Neural cell (in vitro differentiated cells): ENCODE data around the gene EBF3. TPM values are rescaled to one million over a fixed set of nuclear protein-coding genes. Genes with fewer than 3 reads are reported as not detected.

ENCODE experiments used
- H2AFZ ChIP-seq: fragments of 200-600, 300-800 bp; sonication (generic), shearing (Covaris generic); 2 replicates; pipeline ENCODE4 v1.6.0; 2014; ENCODE audit warnings: low read depth, mild to moderate bottlenecking, antibody characterized with exemption, low read length, moderate library complexity
- H3F3A ChIP-seq: fragments of 200-600 bp; shearing (Covaris generic); 2 replicates; pipeline ENCODE4 v1.6.1; 2016; ENCODE audit warnings: mild to moderate bottlenecking, moderate library complexity, mixed read lengths, antibody characterized with exemption, low read length; ENCODE audit not compliant: insufficient read depth, poor library complexity, severe bottlenecking
- H3K27ac ChIP-seq: fragments of 200-600, 300-800 bp; sonication (generic), shearing (Covaris generic); 2 replicates; pipeline ENCODE4 v1.5.1; 2014; ENCODE audit warnings: mild to moderate bottlenecking, low read length, moderate library complexity
- H3K27me3 ChIP-seq: fragments of 300-800, 200-600 bp; sonication (generic), shearing (Covaris generic); 2 replicates; pipeline ENCODE4 v1.6.0; 2014; ENCODE audit warnings: mild to moderate bottlenecking, low read depth, low read length, moderate library complexity; ENCODE audit not compliant: insufficient read depth
- H3K36me3 ChIP-seq: fragments of 300-800, 200-600 bp; sonication (generic), shearing (Covaris generic); 2 replicates; pipeline ENCODE4 v1.5.1; 2014; ENCODE audit warnings: mild to moderate bottlenecking, antibody characterized with exemption, low read length, moderate library complexity; ENCODE audit not compliant: insufficient read depth
- H3K4me2 ChIP-seq: fragments of 300-800, 200-600 bp; sonication (generic), shearing (Covaris generic); 2 replicates; pipeline ENCODE4 v1.6.0; 2014; ENCODE audit warnings: mild to moderate bottlenecking, low read length
- H3K4me3 ChIP-seq: fragments of 300-800, 200-600 bp; sonication (generic), shearing (Covaris generic); 2 replicates; pipeline ENCODE4 v1.5.1; 2014; ENCODE audit warnings: mild to moderate bottlenecking, low read length, moderate library complexity
- H3K79me2 ChIP-seq: fragments of 200-600 bp; shearing (Covaris generic); replicated peaks from 2 replicates; pipeline ENCODE4 v1.6.0; 2014; ENCODE audit warnings: mild to moderate bottlenecking, low read length, moderate library complexity; ENCODE audit not compliant: insufficient read depth
- H3K9ac ChIP-seq: fragments of 300-800, 200-600 bp; sonication (generic), shearing (Covaris generic); 2 replicates; pipeline ENCODE4 v1.6.1; 2016; ENCODE audit warnings: mild to moderate bottlenecking, low read length, mixed read lengths
- H3K9me2 ChIP-seq: fragments of 200-600 bp; shearing (Covaris generic); 2 replicates; pipeline ENCODE4 v1.6.1; 2016; ENCODE audit warnings: mild to moderate bottlenecking, low read length, mixed read lengths; ENCODE audit not compliant: insufficient read depth
- H3K9me3 ChIP-seq: fragments of 200-600, 300-800 bp; sonication (generic), shearing (Covaris generic); 2 replicates; pipeline ENCODE4 v1.6.1; 2016; ENCODE audit warnings: mild to moderate bottlenecking, mixed run types, low read length, moderate library complexity, mixed read lengths
- H4K20me1 ChIP-seq: fragments of 200-600 bp; shearing (Covaris generic); 2 replicates; pipeline ENCODE4 v1.6.1; 2016; ENCODE audit warnings: mild to moderate bottlenecking, mixed run types; ENCODE audit not compliant: insufficient read depth
- CTCF ChIP-seq: fragments of 450-650 bp; IDR thresholded peaks from 2 replicates; pipeline ENCODE4 v1.5.1; 2014; ENCODE audit warnings: antibody characterized with exemption, mild to moderate bottlenecking, moderate library complexity; ENCODE audit not compliant: poor library complexity, severe bottlenecking
- EP300 ChIP-seq: fragments of 450-650 bp; conservative IDR thresholded peaks from 2 replicates; pipeline ENCODE4 v1.6.1; 2014; ENCODE audit warnings: antibody characterized with exemption, mild to moderate bottlenecking, moderate library complexity; ENCODE audit not compliant: poor library complexity, severe bottlenecking
- EZH2 ChIP-seq: fragments of 200-600, 300-800 bp; shearing (Covaris generic), sonication (generic); IDR thresholded peaks from 2 replicates; pipeline ENCODE4 v1.6.1; 2014; ENCODE audit warnings: antibody characterized with exemption, low read length, borderline replicate concordance, mild to moderate bottlenecking; ENCODE audit not compliant: insufficient read depth, poor library complexity, severe bottlenecking
- MXI1 ChIP-seq: fragments of 450-650 bp; conservative IDR thresholded peaks from 2 replicates; pipeline ENCODE4 v1.6.1; 2014; ENCODE audit warnings: antibody characterized with exemption, mild to moderate bottlenecking; ENCODE audit not compliant: poor library complexity, severe bottlenecking
- POLR2AphosphoS5 ChIP-seq: IDR thresholded peaks from 2 replicates; pipeline ENCODE4 v1.6.1; 2012
- RAD21 ChIP-seq: fragments of 450-650 bp; conservative IDR thresholded peaks from 2 replicates; pipeline ENCODE4 v1.6.1; 2014; ENCODE audit warnings: antibody characterized with exemption, mild to moderate bottlenecking, moderate library complexity
- REST ChIP-seq: IDR thresholded peaks from 2 replicates; pipeline ENCODE4 v1.6.1; 2012; ENCODE audit warnings: borderline replicate concordance
- SMC3 ChIP-seq: fragments of 450-650 bp; conservative IDR thresholded peaks from 2 replicates; pipeline ENCODE4 v1.6.1; 2014; ENCODE audit warnings: antibody characterized with exemption, mild to moderate bottlenecking, moderate library complexity; ENCODE audit not compliant: poor library complexity
- TAF1 ChIP-seq: IDR thresholded peaks from 2 replicates; pipeline ENCODE4 v1.6.1; 2012; ENCODE audit warnings: low read depth
- polyA plus RNA-seq: library from polyadenylated mRNA; depleted of rRNA; stranded (reverse); fragments of >200 nt; gene quantifications from 2 replicates; pipeline ENCODE4 v1.2.3, GENCODE V29; 2014

Gene EBF3
- polyA plus RNA-seq, 1 donor from 2014 or later: 0.38 TPM

DNA sequence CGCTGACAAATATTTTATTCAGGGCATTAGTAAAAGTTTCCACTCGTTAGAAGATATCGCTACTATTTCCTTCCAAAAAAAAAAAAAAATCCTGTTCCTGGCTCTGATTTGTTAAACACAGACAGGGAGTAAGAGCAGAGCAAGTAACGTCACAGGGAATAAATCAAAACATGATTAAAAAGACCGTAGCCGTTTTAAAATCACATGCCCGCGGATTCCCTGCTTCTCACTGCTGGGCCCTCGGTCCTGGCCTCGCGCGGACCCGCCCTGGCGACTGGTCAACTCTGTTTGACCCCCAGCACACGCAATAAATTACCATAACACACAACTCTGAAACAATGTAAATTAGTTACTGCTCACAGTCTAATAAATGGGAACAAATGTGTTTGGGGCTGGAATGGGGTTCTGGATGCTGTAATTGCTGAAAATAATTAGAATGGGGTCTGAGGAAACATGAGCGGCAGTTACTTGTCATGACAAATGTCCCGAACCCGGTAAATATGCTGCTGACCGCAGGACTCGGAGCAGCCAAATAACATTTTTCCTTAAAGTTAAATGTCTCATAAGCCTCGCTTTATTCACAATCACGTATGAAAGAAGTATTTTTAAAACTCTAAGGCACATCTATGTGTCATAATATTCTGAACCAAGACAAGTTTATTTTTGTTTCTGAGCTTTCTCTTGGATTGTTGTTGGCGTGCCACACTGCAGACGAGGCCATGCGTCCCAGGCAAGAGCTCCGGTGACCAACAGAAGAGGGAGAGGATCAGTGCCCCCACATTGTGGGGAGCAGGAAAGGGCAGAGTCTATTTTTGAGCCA lies 17.9 kb downstream of the EBF3 start:
- H3K79me2 ChIP-seq: no peaks in the 10 kb centered on the region
- H3K9ac ChIP-seq: no peak overlapping the region
- TF ChIP-seq EP300 (no peak), POLR2AphosphoS5 (no peak), TAF1 (no peak), CTCF (no peak), MXI1 (no peak), EZH2 (no peak), SMC3 (no peak), RAD21 (no peak), REST (no peak)
- H3K9me2 ChIP-seq: no peaks in the 10 kb centered on the region
- H4K20me1 ChIP-seq: no peaks in the 10 kb centered on the region
- peaks cover 3% of the 10 kb centered on the region for H3K27me3 ChIP-seq
- H3F3A ChIP-seq: no peaks in the 10 kb centered on the region
- H3K27ac ChIP-seq: no peak overlapping the region
- no peak overlapping the region for H3K4me2 ChIP-seq
- no peak overlapping the region for H3K4me3 ChIP-seq
- no peak overlapping the region for H2AFZ ChIP-seq
- H3K36me3 ChIP-seq: no peaks in the 10 kb centered on the region
- H3K9me3 ChIP-seq: no peaks in the 10 kb centered on the region

GRCh38 chr10:129945526-129945925 lies 18.5 kb downstream of the EBF3 start:
- Histone ChIP-seq H3K9me3 (no peaks in the 10 kb centered on the region), H3K79me2 (no peaks in the 10 kb centered on the region), H3K9me2 (no peaks in the 10 kb centered on the region), H4K20me1 (no peaks in the 10 kb centered on the region), H3F3A (no peaks in the 10 kb centered on the region), H3K27ac (no peak overlapping the region), H2AFZ (no peak overlapping the region), H3K27me3 (peaks cover 3% of the 10 kb centered on the region), H3K36me3 (no peaks in the 10 kb centered on the region), H3K4me3 (no peak overlapping the region), H3K4me2 (no peak overlapping the region), H3K9ac (no peak overlapping the region)
- TF ChIP-seq SMC3 (no peak), POLR2AphosphoS5 (no peak), EZH2 (no peak), MXI1 (no peak), REST (no peak), TAF1 (no peak), RAD21 (no peak), EP300 (no peak), CTCF (no peak)
